Activated CD8-positive, alpha-beta T cell treated with anti-CD3 and anti-CD28 coated beads for 36 hours (primary cell): Measurements from ENCODE around the gene ANXA6. TPM values are rescaled to one million over a fixed set of nuclear protein-coding genes. Genes with fewer than 3 reads are reported as not detected.

Experiments
- ATAC-seq: fragments of 200-7000 bp; cut with Tn5 transposase; one replicate; pipeline ENCODE4 v1.10.0; 2021; ENCODE audit warnings: mild to moderate bottlenecking, moderate library complexity
- CTCF ChIA-PET: fragments of 350-600 bp; sonication (Branson Sonifier 250); formaldehyde crosslinking; loops from one replicate; lab custom pipeline; 2021; ENCODE audit warnings: antibody characterized with exemption; lab: Charles Lee
- POLR2A ChIA-PET: fragments of 350-600 bp; sonication (Branson Sonifier 250); formaldehyde crosslinking; loops from one replicate; lab custom pipeline; 2021; ENCODE audit warnings: antibody characterized with exemption; lab: Charles Lee
- DNase-seq: peaks from one replicate; pipeline ENCODE4 v3.0.0-alpha.2; 2020
- H3K27ac Mint-ChIP-seq: one replicate; pipeline ENCODE4 v1.8.0; 2021; ENCODE audit warnings: mild to moderate bottlenecking, mixed read lengths
- H3K27me3 Mint-ChIP-seq: one replicate; pipeline ENCODE4 v1.8.0; 2021; ENCODE audit warnings: mixed read lengths
- H3K36me3 Mint-ChIP-seq: one replicate; pipeline ENCODE4 v1.8.0; 2021; ENCODE audit warnings: low read depth, mixed read lengths
- H3K4me1 Mint-ChIP-seq: one replicate; pipeline ENCODE4 v1.8.0; 2021; ENCODE audit warnings: low read depth, mixed read lengths
- H3K4me3 Mint-ChIP-seq: one replicate; pipeline ENCODE4 v1.8.0; 2021; ENCODE audit warnings: mild to moderate bottlenecking, moderate library complexity, mixed read lengths
- H3K9me3 Mint-ChIP-seq: one replicate; pipeline ENCODE4 v1.8.0; 2021; ENCODE audit warnings: mixed read lengths
- CTCF ChIP-seq: fragments of 200-600 bp; IDR thresholded peaks from one replicate; pipeline ENCODE4 v1.8.0; 2022; ENCODE audit warnings: antibody characterized with exemption, mild to moderate bottlenecking
- intact Hi-C: fragments of 100-400 bp; cut with micrococcal nuclease; formaldehyde crosslinking; loops from one replicate; pipeline ENCODE4 v1.10.0; 2022
- total RNA-seq, 2 experiments: library from RNA; stranded (reverse); gene quantifications; one replicate each; pipeline ENCODE4 v1.2.3, GENCODE V29; 2021

ANXA6 gene
- total RNA-seq, 2 experiments from 2014 or later = 328 to 336 TPM

GRCh38 chr5:151115272-151115905, 42.2 kb downstream of the ANXA6 start:
- H3K27ac Mint-ChIP-seq = no peak overlapping the region
- ATAC-seq (peak; percentile 93), DNase-seq (peak; percentile 81)
- no peaks in the 10 kb centered on the region for H3K9me3 Mint-ChIP-seq
- no peaks in the 10 kb centered on the region for H3K27me3 Mint-ChIP-seq
- intact Hi-C loops = loop anchor here (1.0 kb wide), 1 partner anchor 64 kb away; no protein-coding TSS in a partner anchor
- ChIA-PET POLR2A (interaction anchor here (0.8 to 2.7 kb wide), 13 partner anchors 10 to 66 kb away, joined by 3 to 9 read pairs (median 4); no protein-coding TSS in a partner anchor), CTCF (interaction anchor here (0.7 to 16.0 kb wide), 76 partner anchors 10 to 663 kb away, joined by 3 to 478 read pairs (median 6); partner anchors contain the start of genes ANXA6, CCDC69, GM2A and GPX3)
- H3K4me1 Mint-ChIP-seq = peaks cover 6% of the 10 kb centered on the region
- H3K4me3 Mint-ChIP-seq = no peak overlapping the region
- peaks cover 43% of the 10 kb centered on the region for H3K36me3 Mint-ChIP-seq
- TF ChIP-seq CTCF = peak; percentile 97

- Mint-ChIP-seq H3K9me3 (no peaks in the 10 kb centered on the region), H3K27me3 (no peaks in the 10 kb centered on the region), H3K4me1 (peaks cover 6% of the 10 kb centered on the region), H3K36me3 (peaks cover 42% of the 10 kb centered on the region), H3K27ac (no peak overlapping the region), H3K4me3 (no peak overlapping the region)
- ATAC-seq = no peak
- TF ChIP-seq CTCF = no peak
- DNase-seq = no peak
- ChIA-PET CTCF (interaction anchor here (1.1 to 16.0 kb wide), 13 partner anchors 12 to 203 kb away, joined by 3 to 478 read pairs (median 28); partner anchors contain the start of gene TNIP1), POLR2A (interaction anchor here (0.8 kb wide), 1 partner anchor 56 kb away, joined by 3 read pairs; no protein-coding TSS in a partner anchor)
- intact Hi-C loops = loop anchor here (5.0 kb wide), 1 partner anchor 46 kb away; no protein-coding TSS in a partner anchor
These were observed 43.9 kb downstream of the ANXA6 start for GRCh38 chr5:151113651-151114050.

- no peaks in the 10 kb centered on the region for H3K27me3 Mint-ChIP-seq
- POLR2A ChIA-PET = interaction anchor here (0.6 to 2.4 kb wide), 5 partner anchors 10 to 107 kb away, joined by 3 to 6 read pairs (median 3); no protein-coding TSS in a partner anchor
These were observed 46.6 kb downstream of the ANXA6 start for GRCh38 chr5:151110992-151111391.

GRCh38 chr5:151110122-151110681, 47.4 kb downstream of the ANXA6 start:
- Mint-ChIP-seq H3K27ac (peak overlapping the region; percentile 70), H3K27me3 (no peaks in the 10 kb centered on the region), H3K4me3 (no peak overlapping the region), H3K9me3 (no peaks in the 10 kb centered on the region), H3K36me3 (peaks cover 56% of the 10 kb centered on the region), H3K4me1 (peaks cover 4% of the 10 kb centered on the region)
- ChIA-PET CTCF (interaction anchor here (0.8 to 16.0 kb wide), 5 partner anchors 15 to 71 kb away, joined by 3 to 478 read pairs (median 5); no protein-coding TSS in a partner anchor), POLR2A (interaction anchor here (0.6 to 2.4 kb wide), 4 partner anchors 11 to 106 kb away, joined by 3 to 6 read pairs (median 3); no protein-coding TSS in a partner anchor)
- ATAC-seq = no peak
- no peak for DNase-seq
- intact Hi-C loops = loop anchor here (5.0 kb wide), 1 partner anchor 43 kb away; no protein-coding TSS in a partner anchor
- no peak for TF ChIP-seq CTCF

More at GRCh38 chr5:151110992-151111391, 46.6 kb downstream of the ANXA6 start:
- DNase-seq (no peak), ATAC-seq (no peak)
- H3K27ac Mint-ChIP-seq = peak overlapping the region; percentile 70
- peaks cover 4% of the 10 kb centered on the region for H3K4me1 Mint-ChIP-seq
- no peak for TF ChIP-seq CTCF
- intact Hi-C loops = loop anchor here (5.0 kb wide), 1 partner anchor 44 kb away; no protein-coding TSS in a partner anchor
- no peak overlapping the region for H3K4me3 Mint-ChIP-seq
- CTCF ChIA-PET = interaction anchor here (1.0 to 16.0 kb wide), 4 partner anchors 15 to 71 kb away, joined by 3 to 478 read pairs (median 12); no protein-coding TSS in a partner anchor
- peaks cover 52% of the 10 kb centered on the region for H3K36me3 Mint-ChIP-seq
- no peaks in the 10 kb centered on the region for H3K9me3 Mint-ChIP-seq
